GM19025 (cell line): Measurements from ENCODE around the gene SOD2.
A peak's percentile ranks its signal among the peaks of the same experiment; 100 is the strongest.
"Not testable (repeated sequence)": the region's sequence is repeated elsewhere in the genome, so short reads cannot be mapped to it uniquely, and the experiment has no call there.

Source experiments
- ATAC-seq: cut with Tn5 transposase; IDR thresholded peaks from one replicate; pipeline ENCODE4 v1.9.1; 2021; ENCODE audit warnings: mild to moderate bottlenecking, low read depth, moderate library complexity; ENCODE audit not compliant: unreplicated experiment

The SOD2 gene

DNA sequence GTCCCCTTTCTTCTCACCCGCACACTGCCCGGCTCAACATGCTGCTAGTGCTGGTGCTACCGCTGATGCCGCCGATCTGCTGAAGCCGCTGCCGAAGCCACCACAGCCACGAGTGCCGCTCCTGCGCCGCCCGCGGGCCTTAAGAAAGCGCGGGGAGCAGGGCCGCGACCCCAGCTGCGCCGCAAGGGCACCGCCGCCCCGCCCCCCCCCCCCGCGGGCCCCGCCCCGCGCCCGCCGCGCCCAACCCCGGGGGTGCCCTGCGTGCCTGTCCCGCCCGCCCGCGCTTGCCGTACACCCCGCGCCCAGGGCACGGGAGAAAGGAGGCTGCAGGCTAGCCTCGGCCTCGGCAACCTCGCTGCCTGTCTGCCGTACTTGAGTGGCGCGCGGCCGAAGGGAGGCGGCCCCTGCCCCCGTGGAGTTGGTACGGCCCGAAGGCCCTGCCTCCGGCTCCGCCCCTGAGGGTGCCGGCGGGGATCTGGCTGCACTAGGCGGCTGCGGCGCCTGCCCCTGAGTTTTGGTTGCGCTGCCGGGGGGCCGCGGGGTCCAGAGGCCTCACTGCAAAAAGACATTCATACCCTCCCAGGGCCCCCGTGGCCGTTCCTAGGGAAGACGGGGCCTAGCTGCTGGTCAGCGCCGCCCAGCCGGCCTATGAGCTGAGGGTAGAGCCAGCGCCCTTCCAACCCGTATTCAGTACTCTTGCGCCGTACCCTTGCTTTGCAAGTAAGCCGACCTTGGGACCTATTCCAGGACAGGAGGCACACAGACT is at the start of gene SOD2:
TSS of gene SOD2 (minus strand) at position 114 of the 766 bp plus-strand sequence. CDS start at position 40, 74 bp downstream.
- ATAC-seq = peak; percentile 80

DNA sequence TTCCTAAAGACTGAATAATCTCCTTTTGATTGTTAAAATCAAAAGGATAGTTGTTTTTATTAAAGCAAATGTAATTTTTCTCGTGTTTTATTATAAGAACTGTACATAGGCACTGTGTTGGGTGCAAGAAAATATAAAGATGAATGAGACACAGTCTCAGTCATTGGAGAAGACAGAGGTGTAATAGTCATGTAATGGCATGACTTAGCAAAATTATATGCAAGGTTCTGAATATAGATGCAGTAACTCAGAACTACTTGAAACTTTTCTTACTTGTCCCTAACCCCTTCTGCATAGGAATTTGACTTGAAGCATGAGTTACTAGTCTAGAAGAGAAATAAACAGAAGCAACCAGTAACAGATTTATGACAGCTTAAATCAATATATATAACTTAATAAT is 49.1 kb upstream of the SOD2 start:
- ATAC-seq = no peak

DNA sequence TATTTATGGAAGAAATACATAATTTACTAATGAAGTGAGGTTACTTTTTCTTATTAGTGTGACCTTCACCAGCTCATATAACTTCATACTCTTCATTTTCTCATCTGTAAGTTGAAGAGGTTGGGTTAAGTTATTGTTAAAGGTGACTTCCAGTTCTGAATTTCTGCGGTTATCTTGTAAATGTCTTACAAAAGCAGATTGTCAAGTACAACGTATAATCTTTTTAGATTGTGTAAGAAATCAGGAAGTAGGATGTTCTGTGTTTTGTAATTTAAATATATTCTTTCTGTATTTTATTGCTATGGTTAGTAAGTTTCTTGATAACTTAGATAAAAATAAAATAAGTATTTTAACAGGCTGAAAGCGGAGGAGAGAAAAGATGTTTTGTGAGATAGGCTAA is 46.3 kb upstream of the SOD2 start:
- no peak for ATAC-seq

DNA sequence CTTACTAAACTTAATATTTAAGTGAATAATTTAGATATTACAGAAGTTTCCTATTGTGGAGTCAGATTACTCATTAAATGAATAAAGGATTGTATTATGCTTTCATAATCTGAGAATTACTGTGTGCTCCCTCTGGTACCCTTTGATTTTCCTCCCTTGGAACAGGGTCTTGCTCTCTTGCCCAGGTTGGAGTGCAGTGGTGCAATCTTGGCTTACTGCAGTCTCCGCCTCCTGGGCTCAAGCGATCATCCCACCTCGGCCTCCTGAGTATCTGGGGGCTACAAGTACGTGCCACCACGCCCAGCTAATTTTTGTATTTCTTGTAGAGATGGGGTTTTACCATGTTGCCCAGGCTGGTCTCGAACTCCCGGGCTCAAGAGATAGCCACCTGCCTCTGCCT is 43.9 kb upstream of the SOD2 start:
- no peak for ATAC-seq

DNA sequence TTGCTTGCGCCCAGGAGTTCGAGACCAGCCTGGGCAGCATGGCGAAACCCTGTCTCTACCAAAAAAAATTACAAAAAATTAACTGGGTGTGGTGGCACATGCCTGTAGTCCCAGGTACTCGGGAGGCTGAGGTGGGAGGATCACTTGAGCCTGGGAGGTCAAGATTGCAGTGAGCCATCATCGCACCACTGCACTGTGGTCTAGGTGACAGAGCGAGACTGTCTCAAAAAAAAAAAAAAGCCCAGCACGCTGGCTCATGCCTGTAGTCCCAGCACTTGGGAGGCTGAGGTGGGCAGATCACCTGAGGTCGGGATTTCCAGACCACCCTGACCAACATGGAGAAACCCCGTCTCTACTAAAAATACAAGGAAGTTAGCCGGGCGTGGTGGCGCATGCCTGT is 40.4 kb upstream of the SOD2 start:
- ATAC-seq = not testable (repeated sequence)

DNA sequence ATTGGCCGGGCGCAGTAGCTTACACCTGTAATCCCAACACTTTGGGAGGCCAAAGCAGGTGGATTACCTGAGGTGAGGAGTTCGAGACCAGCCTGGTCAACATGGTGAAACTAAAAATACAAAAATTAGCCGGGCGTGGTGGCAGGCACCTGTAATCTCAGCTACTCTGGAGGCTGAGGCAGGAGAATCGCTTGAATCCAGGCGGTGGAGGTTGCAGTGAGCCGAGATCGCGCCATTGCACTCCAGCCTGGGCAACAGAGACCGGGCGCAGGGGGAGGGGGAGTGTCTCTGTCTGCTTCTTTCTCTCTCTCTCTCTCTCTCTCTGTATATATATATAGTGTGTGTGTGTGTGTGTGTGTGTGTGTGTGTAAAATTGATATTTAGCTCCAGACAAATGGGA is 39.5 kb upstream of the SOD2 start:
- ATAC-seq = not testable (repeated sequence)

DNA sequence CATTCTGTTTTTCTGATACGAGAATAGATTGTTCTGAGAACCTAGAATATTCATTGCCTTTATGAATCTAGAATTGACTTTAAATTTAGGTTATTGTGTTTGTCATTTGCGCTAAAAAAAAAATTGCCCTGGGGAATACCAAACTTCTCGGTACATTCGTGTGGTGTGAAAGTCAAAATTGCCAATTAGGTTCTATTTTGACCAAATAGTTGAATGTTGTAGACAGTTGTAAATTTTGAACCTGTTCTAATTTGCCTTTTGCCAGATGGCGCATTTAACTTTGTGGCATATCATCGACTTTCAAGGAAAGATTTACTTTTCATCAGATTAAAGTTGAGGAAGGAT is 37.3 kb upstream of the SOD2 start:
- no peak for ATAC-seq

DNA sequence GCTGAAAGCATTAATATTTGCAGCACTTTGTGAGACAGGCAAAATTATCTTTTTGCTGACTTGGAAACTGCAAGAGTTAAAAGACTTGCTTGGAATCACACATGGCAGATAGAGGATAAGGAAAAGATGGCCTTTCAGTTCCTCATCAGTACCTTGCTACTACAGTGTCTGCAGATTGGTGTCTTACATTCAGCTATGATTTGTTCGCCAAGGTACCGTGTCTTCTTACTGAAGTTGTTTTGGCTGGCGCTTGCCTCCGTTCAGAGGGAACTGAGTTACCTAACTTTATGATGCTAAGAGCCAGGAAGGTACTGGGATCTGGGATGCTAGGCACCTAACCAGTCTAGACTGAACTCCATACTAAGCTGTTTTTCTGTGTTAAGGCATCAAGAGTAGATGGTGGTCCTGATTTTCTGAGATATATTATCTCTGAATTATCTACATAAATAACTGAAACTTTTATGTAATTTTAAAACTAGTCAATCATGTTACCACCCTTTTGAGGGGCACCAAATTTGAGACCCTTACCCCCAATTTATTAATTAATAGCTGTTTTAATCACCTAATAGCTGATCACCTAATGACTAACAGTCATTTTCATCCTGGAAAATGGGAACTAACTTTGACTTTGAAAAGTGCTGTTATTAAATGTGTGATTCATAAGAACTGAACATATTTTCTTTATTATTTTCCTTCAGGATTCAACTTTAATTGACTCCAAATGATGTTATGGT is 36.7 kb upstream of the SOD2 start:
- ATAC-seq = no peak

DNA sequence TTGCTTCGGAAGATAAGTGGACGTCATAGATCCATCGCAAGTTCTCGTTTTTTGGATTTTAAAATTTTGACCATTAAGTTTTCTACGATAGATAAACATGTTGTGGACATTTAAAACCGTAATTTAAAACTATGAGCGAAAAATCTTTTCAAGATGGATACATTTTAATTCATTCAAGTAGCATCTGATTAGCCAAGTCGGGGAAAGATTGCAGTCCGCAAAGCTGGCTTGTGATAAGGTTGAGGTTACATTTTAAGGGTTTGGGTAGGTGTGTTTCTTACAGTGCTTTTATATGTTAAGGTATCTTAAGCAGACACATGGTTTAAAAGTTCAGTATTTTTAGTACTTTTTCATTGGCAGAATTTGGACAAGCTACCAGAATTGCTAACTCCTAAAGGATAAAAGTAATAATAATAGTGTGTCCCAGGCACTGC is 35.5 kb upstream of the SOD2 start:
- no peak for ATAC-seq

DNA sequence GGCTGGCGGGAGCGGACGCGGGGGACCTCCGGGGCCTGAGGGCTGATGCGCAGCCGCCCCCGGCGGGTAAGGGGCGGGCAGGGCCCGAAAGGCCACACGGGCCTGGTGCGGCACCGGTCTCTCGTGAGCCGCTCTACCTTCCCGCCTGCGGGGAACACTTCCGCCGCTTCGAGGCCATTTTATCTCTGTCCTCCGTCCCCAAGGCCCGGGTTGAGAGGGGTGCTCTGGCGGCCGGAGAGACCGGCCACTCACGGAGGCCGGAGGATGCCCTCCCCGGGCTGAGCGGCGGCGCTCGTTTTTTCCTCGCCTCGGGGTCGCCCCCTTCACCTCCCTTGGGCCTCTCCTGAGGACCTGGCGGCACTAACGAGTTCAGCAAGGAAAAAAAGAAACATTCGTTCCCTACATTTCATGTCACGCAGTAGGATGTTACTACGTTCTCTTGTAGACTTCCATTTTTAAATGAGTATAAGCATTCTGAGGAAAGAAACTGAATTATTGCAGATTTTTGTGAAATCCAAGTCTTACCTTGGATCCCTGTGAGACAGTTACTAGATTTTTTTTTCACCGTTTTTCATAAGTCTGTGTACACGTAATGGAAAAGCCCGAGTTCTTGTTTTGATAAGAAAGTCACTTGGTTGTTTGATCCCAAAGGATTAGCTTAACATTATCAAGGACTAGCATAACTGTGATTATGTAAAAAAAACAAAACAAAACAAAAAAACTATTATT is 34.8 kb upstream of the SOD2 start:
- peak; percentile 32 for ATAC-seq

DNA sequence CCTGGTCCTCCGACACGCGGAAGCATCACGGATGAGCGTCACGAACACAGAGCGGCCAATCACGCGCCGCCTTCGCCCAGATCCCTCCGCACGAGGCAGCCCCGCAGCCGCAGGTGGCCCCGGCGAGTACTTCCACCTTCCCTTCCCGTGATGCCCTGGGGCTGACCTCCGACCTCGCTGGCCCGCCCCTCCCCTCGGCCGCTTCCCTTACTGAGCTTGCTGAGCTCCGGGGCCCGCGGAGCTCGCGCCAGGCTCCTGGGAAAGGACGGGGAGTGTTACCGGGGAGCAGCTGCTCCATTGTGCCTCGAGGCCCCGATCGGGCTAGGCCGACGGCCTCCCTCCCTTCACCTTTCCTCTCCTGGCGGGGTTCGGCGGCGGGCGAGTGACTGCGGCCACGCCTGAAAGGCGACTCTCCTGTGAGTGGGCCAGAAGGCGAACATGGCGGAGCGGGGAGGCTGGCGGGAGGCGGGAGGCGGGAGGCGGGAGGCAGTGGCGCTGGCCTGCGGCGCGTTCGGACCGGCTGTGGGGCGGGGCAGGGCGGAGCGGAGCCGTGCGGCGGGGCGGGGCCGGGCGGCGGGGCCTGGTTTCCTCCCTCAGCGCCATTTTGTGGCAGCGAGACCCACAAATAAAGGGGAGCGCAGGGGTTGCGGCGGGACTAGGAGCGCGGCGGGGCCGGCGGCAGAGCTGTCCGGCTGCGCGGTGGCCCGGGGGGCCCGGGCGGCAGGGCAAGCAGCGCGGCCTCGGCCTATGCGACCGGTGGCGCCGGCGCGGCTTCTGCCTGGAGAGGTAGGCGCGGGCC is 34.1 kb upstream of the SOD2 start, which contains the start of gene WTAP:
TSS of gene WTAP (plus strand) at position 589 of the 799 bp plus-strand sequence. CDS start 8,760 bp downstream, outside the sequence.
- peak; percentile 64 for ATAC-seq

DNA sequence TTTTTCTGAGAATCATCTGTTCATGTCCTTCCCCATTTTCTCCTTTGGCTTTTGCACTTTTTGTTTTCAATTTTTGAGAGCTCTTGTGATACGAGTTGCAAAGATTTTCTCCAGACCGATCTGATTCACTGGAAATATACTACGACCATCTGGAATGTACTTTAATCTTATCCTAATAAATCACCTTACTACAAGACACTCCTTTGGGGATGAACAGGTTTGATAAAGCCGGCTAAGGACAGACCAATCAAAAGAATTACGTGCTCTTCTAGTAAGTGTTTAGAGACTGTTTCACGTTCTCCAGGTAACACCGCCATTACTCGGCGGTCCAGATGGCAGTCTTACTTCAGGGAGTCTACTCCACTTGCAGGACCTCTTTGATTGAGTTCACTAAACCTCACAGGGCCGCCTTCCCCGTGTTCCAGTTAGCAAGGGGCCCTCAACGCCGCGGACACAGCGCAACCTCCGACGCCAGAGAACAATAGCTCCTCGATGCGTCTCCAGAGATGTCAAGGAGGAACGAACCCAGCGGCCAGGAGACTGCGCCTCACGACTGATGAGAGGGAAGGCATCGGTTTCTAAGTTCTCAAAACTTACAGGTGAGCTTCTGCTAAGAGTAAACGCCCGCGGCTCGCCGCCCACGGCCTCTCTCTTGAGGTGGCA is 33.3 kb upstream of the SOD2 start:
- ATAC-seq = peak; percentile 14

DNA sequence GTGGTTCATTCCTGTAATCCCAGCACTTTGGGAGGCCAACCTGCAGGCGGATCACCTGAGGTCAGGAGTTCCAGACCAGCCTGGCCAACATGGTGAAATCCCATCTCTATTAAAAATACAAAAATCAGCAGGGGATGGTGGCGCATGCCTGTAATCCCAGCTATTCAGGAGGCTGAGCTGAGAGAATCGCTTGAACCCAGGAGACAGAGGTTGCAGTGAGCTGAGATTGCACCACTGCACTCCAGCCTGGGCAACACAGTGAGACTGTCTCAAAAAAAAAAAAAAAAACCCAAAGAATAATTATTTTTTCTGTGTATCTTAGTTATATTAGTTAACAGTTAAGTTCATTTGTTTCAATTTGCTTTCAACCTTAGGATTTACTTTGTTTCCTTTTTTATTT is 32.2 kb upstream of the SOD2 start:
- not testable (repeated sequence) for ATAC-seq

DNA sequence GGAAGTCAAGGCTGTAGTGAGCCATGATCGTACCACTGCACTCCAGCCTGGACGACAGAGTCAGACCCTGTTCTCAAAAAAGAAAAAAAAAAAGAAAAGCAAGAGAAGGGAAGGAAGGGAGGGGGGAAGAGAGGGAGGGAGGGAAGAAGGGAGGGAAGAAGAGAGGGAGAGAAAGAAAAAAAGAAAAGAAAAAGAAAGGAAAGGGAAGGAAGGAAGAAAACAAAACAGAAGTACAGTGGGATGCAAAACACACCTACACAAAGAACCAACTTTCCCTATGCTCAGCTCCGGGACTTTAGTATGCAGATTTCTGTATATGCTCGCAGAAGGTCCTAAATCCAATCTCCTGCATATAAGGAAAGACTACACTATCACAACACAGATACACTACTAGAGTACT is 31.7 kb upstream of the SOD2 start:
- no peak for ATAC-seq

DNA sequence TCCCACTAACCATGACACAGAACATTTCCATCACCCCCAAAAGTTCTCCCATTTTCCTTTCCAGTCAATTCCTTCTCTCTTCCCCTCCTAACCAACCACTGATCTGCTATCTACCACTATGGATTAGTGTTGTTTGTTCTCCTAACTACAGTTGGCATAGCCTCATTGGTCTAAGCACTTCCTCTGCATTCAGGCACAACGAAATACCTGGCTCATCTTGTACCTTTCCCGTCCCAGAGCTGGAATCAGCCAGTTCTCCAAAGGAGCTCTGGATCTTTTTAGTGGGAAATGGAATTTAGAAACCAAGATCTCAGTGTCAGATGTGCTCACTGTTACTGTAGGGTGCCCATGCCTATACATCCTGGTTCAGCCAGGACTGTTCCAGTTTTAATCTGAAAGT is 30.2 kb upstream of the SOD2 start:
- ATAC-seq = no peak

DNA sequence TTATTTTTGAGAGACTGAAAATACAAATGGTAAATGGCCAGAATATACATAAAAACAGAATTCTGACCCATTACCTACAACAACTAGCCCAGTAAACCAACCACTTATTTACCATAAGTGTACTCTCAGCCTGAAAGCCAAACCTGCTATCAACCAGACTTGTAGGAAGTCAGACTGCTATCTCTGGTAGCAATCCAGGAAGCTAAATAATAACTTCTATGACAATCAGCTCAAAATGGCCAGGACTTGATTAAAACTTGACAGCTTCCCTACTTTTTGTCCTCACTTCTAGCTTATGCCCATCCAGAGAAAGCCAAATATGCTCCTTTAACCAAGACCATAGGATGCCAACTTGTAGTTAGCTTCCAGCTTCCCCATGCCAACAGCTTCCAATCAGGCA is 29.6 kb upstream of the SOD2 start:
- ATAC-seq = no peak

DNA sequence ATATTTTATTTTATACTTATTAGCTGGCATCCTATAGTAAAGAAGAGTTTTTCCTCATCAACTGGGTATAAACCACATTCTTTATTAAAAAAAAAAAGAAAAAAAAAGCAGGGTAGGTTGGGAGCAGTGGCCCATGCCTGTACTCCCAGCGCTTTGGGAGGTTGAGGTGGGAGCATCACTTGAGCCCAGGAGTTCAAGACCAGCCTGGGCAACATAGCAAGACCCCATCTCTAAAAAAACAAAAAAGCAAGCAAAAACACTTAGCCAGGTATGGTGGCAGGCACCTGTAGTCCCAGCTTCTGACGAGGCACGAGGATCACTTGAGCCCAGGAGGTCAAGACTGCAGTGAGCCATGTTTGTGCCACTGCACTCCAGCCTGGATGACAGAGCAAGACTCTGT is 28.9 kb upstream of the SOD2 start:
- not testable (repeated sequence) for ATAC-seq

DNA sequence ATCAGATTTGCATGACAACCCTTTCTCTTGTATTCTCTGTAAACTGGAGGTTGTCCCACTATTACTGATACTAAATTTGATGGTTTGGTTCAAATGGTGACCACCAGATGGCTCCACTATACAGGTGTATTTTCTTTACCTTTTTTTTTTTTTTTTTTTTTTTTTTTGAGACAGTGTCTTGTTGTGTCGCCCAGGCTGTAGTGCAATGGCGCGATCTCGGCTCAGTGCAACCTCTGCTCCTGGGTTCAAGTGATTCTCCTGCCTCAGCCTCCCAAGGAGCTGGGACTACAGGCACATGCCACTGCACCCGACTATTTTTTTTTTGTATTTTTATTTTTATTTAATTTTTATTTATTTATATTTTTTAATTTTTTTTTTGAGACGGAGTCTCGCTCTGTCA is 27.7 kb upstream of the SOD2 start:
- ATAC-seq = no peak

DNA sequence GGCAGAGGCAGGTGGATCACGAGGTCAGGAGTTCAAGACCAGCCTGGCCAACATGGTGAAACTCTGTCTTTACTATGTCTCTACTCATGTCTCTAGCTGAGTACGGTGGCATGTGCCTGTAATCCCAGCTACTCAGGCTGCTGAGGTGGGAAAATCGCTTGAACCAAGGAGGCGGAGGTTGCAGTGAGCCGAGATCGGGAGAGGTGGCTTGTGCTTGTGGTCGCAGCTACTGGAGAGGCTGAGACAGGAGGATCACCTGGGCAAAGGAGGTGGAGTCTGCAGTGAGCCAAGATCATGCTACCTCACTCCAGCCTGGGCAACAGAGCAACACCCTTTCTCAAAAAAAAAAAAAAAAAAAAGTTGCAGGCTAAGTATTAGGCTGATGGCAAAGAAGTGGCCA is 26.2 kb upstream of the SOD2 start:
- ATAC-seq = no peak

DNA sequence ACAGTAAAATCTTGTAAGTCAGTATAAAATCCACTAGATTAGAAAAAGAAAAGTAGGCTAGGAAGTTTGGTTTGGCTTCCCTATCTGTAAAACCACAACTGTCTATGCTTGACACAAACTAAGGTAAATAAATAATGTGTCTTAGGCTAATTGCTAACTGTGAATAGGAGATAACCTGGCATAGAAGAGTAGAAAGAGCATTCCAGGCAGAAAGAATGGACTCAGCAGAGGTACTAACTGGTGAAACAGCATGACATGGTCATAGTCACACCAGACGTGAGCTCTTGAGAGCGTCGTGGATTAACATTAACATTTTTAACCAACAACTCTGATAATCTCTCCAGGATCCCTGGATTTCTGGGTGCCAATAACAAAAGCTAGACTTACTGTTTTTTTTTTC is 25.6 kb upstream of the SOD2 start:
- no peak for ATAC-seq
